Spleen (tissue), 7 donors: ENCODE measurements around the gene PKD1.
"Not testable (repeated sequence)": the region's sequence is repeated elsewhere in the genome, so short reads cannot be mapped to it uniquely, and the experiment has no call there.

Source experiments
- POLR2A ChIP-seq, 3 donors: fragments of 450-650 bp; IDR thresholded peaks; one replicate each; pipeline ENCODE4 v1.5.1; 2017; ENCODE audit warnings: antibody characterized with exemption in 3 of 3, mild to moderate bottlenecking in 1 of 3
- TF ChIP-seq, protein P1 (sequence below), 11 experiments: fragments of 200-600 bp in 7 of 11; fragments of 450-650 bp in 4 of 11; sonication (generic) in 4 of 11; IDR thresholded peaks in 8 of 11; conservative IDR thresholded peaks in 3 of 11; 1 replicate in 7 of 11; 2 replicates in 4 of 11; pipeline versions ENCODE4 v1.4.0 to v1.8.0; 2016 to 2021; ENCODE audit warnings: antibody characterized with exemption in 11 of 11, inconsistent platforms in 4 of 11, mild to moderate bottlenecking in 1 of 11
- donor health status: DM: no; HTN: no; CAD: no; lungs with moderate emphysema.
- donor health status: DM: no; HTN: no; CAD: no.
- donor health status: DM: no; HTN: no; CAD: no.

DNA sequence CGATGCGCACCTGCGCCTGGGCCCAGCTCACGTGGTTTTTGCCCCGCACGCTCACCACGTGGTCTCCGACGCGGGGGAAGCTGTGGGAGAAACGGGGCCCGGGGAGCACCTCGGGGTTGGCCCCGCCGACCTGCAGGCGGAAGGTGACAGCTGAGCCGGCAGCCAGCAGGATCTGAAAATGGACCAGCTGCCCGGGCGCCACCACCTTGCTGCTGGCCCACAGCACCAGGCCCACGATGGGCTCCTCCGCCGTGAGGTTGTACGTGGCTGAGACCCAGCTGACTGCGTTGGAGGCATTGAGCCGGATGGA is 26.5 kb downstream of the PKD1 start:
- TF ChIP-seq, protein P1, sequence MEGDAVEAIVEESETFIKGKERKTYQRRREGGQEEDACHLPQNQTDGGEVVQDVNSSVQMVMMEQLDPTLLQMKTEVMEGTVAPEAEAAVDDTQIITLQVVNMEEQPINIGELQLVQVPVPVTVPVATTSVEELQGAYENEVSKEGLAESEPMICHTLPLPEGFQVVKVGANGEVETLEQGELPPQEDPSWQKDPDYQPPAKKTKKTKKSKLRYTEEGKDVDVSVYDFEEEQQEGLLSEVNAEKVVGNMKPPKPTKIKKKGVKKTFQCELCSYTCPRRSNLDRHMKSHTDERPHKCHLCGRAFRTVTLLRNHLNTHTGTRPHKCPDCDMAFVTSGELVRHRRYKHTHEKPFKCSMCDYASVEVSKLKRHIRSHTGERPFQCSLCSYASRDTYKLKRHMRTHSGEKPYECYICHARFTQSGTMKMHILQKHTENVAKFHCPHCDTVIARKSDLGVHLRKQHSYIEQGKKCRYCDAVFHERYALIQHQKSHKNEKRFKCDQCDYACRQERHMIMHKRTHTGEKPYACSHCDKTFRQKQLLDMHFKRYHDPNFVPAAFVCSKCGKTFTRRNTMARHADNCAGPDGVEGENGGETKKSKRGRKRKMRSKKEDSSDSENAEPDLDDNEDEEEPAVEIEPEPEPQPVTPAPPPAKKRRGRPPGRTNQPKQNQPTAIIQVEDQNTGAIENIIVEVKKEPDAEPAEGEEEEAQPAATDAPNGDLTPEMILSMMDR (IDR thresholded peaks at IDR 0.05 in 8 of 11, conservative IDR thresholded peaks at IDR 0.05 in 3 of 11), result not testable (repeated sequence)
- not testable (repeated sequence) for TF ChIP-seq POLR2A (IDR thresholded peaks at IDR 0.05)
